D721Med (cell line): Measurements from ENCODE around the gene LPP.

Experiments
- DNase-seq: peaks from one replicate; pipeline ENCODE4 v3.0.0; 2011; ENCODE audit warnings: low spot score; ENCODE audit not compliant: insufficient read length
- FAIRE-seq: peaks from 2 replicates; lab custom pipeline; 2011; peaks lifted over from hg19 to GRCh38; lab: Jason Lieb, UNC
- CTCF ChIP-seq: IDR thresholded peaks from 2 replicates; pipeline ENCODE4 v1.5.1; 2012; ENCODE audit warnings: mild to moderate bottlenecking, control low read depth; ENCODE audit not compliant: insufficient read depth; ENCODE audit errors: missing control alignments

The LPP gene

GRCh38 chr3:188578576-188579363 is 424.8 kb downstream of the LPP start:
- DNase-seq (no peak), FAIRE-seq (no peak)
- TF ChIP-seq CTCF = no peak

DNA sequence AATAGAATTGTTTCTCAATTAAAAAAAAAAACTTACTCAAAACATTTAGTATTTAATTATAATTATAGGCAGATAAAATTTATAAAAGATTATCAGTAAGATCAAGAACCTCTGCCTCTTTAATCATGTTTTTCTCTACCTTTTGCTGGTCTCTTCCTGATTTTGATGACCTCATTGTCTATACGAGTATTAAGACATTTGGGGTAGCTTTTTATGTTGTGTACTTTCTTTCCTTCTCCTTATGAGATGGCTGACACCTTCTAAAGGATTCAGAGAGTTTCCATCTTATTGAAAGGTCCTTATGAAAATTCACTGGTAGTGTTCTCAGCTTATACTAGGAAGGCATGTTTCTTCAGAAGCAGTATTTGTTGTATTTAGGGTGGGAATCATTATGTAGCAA is 426.3 kb downstream of the LPP start:
- DNase-seq (no peak), FAIRE-seq (no peak)
- TF ChIP-seq CTCF = no peak

GRCh38 chr3:188580659-188581058 is 426.7 kb downstream of the LPP start:
- FAIRE-seq (no peak), DNase-seq (no peak)
- TF ChIP-seq CTCF = no peak

DNA sequence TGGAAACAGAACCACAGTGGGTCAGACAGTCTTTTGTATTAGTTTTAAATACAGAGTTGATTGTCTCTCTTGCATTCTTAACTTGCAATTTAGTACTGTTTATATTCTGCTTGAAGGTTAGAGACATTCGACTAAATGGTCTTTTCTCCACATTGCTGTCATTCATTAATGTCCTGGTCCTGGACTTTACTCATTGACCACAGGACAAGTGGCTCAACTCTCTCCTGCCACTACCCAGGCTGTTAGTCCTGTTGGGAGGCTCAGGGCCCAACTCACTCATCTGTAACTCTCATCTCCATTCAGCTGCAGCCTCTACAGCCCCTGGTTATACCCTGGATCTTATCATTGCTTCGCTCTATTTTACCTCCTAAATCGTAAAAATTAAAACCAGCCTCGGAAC is 427.4 kb downstream of the LPP start:
- TF ChIP-seq CTCF = no peak
- FAIRE-seq (no peak), DNase-seq (no peak)

GRCh38 chr3:188581792-188582191 is 427.8 kb downstream of the LPP start:
- FAIRE-seq = no peak
- no peak for DNase-seq
- no peak for TF ChIP-seq CTCF

DNA sequence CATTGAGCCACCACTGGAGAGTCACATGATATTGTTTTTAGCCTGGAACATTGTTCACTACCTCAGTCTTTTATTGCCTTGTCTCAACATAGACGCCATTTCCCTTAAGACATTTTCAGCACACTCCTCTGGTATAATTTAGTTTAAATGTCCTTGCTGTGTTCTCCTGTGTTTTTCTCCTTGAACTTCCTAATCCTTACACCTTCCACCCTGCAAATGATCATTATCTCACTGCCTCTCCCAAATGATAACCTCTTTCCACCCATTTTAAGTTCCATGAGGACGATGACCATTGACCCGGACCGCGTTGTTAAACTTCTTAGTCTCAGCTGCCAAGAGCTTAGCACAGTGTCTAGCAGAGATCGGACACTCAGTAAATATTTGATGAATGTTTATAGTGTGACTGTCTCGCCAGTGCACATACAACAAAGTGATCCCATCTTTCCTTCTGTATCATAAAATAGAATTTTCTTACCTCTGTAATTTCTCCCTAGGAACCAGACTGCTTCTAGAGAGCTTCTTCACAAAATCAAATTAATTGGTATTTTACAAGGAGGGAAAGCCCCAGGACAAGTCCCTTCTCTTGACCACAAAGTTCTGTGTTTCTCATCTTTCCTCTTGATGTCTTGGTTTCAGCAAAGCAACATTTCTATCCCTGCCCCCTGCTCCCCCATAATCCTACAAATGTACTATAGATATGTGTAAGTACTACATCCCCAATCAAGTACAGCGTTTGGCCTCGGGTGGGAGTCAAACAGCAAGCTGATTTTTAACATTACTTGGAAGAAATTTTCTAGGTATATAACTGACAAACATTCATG is 429.6 kb downstream of the LPP start:
- no peak for FAIRE-seq
- TF ChIP-seq CTCF = no peak
- DNase-seq = no peak

DNA sequence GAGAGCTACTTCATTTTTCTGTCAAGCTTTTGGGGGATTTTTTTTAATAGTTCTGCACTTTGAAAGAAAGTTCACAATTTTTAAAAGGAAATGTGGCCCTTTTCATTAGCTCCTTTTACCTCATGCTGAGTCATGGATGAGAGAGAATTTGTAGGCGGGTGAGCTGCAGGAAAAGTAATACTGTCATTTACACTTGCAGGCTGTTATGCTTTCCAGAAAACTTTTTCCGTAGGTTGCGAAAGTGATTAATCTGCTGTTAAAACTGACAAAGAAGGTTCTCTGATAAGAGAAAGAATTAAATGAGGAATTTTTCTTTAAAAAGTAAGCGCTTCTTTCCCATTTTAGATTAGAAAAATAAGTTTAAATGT is 430.2 kb downstream of the LPP start:
- FAIRE-seq (no peak), DNase-seq (no peak)
- TF ChIP-seq CTCF = no peak
